ENCODE results near the gene NCBP2L.

DNA sequence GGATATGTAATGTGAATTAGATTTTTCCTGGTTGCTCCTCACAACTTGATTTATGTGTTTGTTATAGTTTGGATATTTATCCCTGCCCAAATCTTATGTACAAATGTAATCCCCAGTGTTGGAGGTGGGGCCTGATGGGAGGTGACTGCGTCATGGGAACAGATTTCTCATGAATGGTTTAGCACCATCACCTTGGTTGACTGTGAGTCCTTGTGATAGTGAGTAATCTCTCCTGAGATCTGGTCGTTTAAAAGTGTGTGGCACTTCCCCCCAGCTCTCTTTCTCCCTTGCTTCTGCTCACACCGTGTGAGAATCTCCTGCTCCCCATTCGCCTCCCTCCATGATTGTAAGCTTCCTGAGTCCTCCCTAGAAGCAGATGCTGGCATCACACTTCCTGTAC is 50.3 kb downstream of the NCBP2L start:
- no peak for TF ChIP-seq POLR2A (IDR thresholded peaks at IDR 0.05)
- TF ChIP-seq, protein P1, sequence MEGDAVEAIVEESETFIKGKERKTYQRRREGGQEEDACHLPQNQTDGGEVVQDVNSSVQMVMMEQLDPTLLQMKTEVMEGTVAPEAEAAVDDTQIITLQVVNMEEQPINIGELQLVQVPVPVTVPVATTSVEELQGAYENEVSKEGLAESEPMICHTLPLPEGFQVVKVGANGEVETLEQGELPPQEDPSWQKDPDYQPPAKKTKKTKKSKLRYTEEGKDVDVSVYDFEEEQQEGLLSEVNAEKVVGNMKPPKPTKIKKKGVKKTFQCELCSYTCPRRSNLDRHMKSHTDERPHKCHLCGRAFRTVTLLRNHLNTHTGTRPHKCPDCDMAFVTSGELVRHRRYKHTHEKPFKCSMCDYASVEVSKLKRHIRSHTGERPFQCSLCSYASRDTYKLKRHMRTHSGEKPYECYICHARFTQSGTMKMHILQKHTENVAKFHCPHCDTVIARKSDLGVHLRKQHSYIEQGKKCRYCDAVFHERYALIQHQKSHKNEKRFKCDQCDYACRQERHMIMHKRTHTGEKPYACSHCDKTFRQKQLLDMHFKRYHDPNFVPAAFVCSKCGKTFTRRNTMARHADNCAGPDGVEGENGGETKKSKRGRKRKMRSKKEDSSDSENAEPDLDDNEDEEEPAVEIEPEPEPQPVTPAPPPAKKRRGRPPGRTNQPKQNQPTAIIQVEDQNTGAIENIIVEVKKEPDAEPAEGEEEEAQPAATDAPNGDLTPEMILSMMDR (IDR thresholded peaks at IDR 0.05), result no peak

All from testis (tissue), 2 donors.